ENCODE data around the gene ATF6.

ATF6 gene

DNA sequence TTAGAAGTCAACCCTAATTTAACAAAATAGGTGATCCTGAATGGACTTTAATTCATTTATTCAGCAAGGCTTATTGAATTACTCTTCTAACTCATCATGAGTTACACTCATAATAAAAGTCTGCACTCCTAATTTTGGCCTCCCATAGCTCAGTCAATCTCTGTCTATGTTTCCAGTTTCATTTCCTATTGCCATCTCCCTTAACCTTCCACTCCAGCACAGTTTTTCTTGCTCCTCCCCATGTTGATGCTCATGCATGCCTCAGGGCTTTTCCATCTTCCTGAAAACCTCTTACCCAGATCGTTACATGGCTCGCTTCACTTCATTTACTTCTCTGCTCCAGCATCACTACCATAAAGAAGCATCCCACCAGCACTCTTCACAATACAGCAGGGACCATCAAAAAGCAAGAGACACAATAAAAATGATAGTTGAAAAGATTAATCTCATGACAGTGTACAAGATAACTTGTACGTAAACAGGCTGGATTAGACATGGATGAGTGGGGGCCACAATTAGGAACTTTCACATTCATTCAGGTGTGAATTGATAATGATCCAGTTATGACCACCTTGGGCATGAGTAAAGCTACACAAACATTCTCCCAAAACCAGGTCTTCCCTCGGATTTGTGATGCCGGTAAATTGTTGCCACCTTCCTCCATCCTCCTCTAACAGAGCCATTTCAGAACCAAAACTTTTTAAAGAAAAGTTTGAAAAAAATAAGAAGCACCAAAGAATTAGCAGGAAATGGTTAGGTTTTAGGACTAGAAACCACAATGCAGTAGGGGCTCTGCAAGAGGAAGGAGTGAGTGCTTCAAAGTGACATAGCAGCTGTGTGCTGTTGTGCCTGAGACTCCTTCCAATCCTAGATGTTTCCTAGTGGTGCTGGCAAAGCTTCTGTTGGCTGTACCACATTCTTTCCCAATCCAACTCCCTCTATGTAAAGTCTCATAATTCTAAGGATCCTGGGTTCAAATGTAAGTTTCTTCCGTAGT, 167.8 kb downstream of the ATF6 start:
- DNase-seq (ENCODE audit: extremely low read depth in 1 of 2, low read depth in 1 of 2): no peak

DNA sequence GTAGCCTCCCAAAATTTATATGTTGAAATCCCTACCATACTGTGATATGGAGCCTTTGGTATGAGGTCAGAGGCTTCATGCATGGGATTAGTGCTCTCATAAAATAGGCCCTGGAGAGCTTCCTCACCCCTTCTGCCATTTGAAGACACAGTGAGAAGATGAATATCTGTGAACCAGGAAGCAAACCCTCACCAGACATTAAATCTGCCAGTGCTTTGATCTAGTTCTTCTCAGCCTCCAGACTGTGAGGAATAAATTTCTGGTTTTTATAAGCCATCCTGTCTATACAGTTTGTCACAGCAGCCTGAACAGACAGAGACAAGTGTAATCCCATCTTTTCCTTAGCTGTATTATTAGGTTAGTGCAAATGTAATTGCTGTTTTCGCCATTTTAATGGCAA, 169.1 kb downstream of the ATF6 start:
- DNase-seq (ENCODE audit: extremely low read depth in 1 of 2, low read depth in 1 of 2): no peak

DNA sequence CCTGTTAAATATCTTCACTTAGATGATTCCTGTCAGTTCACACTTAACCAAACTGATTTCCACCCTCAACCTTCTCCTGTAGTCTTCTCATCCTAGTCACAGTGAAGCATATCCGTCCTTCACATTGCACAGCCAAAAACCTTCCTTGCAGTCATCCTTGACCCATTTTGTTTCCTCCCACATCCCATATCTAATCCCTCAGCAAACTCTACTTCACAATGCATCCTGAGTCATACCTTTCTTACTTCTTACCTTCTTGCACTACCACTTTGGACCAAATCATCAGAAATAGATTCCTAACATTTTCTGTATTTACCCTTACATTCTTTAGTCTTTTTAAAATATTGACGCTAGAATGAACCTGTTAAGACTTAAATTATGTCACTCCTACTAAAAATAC, 170.7 kb downstream of the ATF6 start:
- no peak for DNase-seq (ENCODE audit: extremely low read depth in 1 of 2, low read depth in 1 of 2)

DNA sequence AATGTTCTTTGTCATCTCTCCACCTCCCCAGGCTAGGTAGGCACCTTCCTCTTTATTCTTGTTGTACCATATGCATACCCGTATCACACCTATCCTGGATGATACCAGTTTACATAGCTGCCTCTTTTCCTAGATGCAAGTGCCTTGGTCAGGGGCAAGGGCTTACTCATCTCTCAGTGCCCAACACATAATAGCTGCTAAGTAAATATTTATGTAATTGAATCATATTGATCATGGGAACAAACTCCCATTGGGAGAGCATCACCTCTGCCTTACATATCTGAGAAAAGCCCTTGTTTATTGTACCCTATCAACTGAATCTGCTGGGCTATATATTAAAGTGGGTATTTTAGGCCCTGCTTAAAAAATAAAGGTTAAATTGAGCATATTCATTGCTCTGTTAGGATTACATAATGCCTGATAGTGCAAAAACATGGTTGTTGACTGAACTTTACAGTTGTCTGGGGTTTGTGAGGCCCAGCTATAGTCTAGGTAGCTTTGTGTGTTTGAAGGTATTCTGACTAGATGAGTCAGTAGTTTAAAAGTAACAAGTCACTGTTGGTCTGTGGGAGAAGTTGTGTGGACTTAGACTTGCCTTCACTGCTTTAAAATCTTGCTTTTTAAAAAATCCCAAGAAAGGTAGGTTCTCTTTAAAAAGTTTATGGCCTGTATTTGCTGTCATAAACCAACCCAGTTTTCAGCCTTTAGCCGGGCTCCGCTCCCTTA, 174.9 kb downstream of the ATF6 start:
- no peak for DNase-seq (ENCODE audit: extremely low read depth in 1 of 2, low read depth in 1 of 2)

DNA sequence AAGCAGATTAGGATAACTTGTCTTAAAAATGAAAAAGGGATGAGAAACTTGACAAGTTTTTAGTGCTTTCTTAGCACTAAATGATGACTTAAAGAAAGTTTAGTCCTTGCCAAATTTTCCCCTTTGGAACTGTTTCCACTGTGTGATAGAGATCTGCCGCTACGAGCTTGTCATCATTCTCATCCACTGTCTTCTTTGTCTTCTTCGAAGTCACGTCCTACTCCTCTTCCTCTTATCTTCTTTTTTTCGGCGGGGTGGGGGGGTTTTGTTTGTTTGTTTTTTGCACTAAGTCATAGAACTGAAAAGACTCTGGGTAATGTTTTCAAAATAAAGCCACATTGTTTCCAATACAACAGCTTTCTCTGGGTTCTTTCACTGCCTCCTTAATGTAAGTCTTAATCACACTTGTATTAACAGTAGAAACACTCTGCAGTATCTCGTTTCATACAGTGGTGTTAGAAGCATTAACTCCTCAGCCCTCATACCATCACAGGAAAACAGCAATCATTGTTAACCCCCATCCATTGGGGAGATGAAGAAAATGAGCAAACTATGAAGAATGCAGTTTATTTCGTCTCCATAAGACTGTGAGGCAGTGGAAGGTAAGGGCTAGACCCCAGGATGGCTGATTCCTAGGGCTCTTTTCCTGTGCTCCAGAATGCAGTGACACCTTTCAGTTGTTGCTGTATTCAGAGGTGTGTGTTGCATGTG, 175.8 kb downstream of the ATF6 start:
- no peak for DNase-seq (ENCODE audit: extremely low read depth in 1 of 2, low read depth in 1 of 2)

DNA sequence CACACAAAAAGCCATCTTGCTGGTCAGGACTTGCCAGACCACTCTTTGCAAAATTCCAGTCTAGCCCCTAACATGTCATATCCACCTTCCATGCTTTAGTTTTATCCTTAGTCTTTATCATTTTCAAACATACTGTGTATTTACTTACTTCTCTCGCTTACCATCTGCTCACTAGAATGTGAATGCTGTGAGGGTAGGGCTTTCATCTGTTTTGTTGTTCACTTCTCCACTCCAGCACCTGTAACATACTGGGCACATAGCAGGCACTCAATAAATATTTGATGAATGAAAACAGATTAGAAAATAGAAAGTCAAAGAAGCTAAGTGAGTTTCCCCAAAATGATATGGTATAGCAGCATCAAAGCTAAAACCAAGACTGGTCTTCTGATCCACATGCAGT, 177.6 kb downstream of the ATF6 start:
- no peak for DNase-seq (ENCODE audit: extremely low read depth in 1 of 2, low read depth in 1 of 2)

DNA sequence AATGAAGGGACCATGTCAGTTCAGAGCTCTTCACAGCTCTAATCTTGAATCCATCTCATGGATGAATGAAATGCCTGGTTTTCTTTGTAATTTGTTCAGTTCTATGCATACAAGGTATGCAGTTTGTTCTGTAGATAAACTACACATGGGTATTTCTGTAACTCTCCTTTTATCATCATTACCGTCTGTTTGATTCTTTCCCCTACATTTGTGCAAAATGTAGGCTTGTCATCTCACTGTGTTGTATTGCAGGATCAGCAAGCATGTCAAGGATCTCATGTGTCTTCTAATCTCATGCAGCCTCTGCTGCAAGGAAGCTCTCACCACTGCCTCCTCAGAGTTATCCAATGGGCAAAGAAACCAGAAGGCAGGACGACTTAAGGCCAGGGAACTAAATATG, 178.3 kb downstream of the ATF6 start:
- DNase-seq (ENCODE audit: extremely low read depth in 1 of 2, low read depth in 1 of 2): no peak

DNA sequence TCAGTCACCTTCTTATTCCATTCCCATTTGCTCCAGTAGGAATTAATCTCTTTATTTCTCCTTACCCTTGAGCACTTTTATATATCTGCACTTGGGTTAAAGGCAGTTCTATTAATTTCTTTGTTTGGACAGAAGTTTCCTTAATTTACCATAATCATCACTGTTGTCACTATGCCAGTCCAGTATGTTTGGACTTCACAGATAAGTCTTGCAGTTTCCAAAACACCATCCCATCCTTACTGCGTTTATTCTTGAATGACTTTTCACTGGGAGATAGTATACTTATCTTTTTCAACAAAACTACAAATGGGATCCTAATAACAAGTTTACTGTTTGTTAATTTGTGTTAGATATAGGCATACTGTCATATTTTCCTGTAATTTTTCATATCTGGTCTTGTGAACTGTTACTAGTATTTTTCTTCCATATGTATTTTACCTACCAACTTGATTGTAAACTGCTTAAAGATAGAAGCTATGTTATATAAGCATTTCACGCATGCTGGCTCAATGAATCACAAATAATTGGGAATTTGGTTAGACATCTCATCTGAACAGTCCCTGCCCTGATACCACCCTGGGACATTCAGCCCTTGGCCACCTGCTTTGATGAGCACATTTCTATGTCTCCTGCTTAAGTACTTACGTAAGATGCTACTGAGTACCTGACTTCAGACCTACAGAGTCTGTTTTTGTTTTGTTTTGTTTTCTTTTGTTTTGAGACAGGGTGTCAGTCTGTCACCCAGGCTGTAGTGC, 179.4 kb downstream of the ATF6 start:
- DNase-seq (ENCODE audit: extremely low read depth in 1 of 2, low read depth in 1 of 2): no peak

DNA sequence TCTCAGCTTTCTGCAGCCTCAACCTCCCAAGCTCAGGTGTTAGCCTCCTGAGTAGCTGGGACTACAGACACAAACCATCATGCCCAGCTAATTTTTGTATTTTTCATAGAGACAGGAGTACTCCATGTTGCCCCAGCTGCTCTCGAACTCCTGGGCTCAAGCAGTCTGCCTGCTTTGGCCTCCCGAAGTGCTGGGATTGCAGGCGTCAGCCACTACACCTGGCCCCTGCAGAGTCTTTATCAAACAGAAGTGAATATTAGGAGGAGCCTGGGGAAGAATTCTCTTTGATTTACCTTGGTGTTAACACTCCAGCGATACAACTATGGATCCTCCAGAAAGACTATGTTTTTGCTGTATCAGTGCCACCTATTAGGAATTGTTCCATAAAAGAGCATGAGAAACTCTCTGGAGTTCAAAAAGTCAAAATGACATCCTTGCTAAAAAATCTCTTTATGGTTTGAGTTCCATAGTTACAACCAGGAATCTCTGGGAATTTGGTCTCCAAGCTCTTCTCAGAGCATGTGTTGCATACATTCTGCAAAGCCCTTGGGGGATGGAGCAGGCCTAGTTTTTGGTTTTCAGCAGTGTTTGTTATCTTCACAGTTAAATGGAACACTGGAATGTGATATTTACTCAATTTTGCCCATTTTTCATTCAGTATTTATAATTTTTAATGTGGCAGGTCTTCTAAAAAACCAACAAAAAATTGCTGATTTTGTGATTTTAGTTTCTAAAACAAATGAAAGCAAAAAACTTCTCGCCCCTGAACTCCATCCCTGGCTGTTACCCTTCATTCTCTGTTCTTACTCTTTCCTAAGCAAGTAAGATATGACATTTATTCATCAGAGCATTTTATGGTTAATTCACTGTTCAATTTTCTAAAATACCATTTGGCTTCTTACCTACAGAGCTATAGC, 180.2 kb downstream of the ATF6 start:
- DNase-seq (ENCODE audit: extremely low read depth in 1 of 2, low read depth in 1 of 2): no peak

DNA sequence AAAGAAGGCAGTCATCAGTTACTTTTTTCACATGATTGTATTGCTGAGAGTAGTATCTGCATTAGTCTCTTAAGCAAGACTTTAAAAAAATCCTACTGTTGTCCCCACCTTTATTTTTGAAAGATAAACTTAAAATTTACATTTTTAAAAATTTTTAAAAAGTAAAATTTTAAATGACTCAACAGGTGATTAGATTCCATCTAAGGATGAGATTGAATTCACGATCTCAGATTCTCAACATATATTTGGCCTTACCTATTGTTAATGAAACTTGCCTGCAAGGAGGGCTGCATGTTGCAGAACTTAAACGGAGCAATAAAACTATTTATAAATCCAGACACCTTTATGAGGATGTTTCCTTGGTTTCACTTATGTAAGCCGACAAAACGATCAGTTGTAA, 182.3 kb downstream of the ATF6 start:
- DNase-seq (ENCODE audit: extremely low read depth in 1 of 2, low read depth in 1 of 2): no peak

DNA sequence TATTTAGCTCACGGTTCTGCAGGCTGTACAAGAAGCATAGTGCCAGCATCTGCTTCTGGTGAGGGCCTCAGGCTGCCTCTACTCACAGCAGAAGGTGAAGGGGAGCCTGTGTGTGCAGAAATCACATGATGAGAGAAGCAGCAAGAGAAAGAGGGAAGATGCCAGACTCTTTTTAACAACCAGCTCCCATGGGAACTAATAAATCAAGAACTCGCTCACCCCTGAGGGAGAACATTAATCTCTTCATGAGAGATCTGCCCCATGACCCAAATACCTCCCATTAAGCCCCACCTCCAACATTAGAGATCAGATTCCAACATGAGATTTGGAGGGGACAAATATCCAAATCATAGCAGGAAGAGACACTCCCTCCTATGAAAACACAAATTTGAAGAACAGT, 183.4 kb downstream of the ATF6 start:
- DNase-seq (ENCODE audit: extremely low read depth in 1 of 2, low read depth in 1 of 2): no peak

DNA sequence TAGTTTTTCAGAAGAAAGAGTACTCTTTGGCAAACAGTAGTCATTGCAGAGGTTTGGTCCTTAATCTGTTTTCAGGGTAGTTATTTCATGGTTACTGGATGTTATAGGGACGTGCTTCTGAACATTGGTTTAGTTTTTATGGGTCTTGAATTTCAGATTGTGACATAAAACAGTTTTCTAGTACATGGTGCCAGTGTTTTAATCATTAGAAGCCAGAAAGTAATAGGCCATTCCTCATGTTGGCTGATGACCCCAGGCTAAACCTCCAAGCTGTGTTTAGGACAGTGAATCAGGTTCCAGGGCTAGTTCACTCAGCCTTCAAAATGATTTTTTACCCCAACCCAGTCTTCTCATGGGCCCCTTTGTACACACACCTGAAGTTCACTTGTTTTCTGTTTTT, 184.3 kb downstream of the ATF6 start:
- no peak for DNase-seq (ENCODE audit: extremely low read depth in 1 of 2, low read depth in 1 of 2)

DNA sequence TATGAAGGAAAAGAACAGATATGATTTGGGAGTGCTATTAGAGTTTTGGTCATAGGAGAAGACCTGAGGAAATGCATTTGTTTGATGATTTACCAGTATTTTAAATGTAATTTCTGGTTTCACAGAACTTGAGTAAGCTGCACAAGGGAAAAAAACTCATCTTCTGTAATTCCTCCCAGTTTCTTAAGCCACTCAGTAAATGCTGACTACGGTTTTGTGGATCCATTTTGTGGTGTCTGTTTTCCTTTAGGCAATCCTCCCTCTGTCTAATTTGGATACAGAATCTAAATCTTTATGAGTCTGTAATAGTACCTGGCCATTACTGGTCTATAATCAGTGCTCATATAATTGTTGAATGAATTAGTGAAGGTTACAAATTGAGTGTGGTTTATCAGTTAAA, 185.5 kb downstream of the ATF6 start:
- DNase-seq (ENCODE audit: extremely low read depth in 1 of 2, low read depth in 1 of 2): no peak

DNA sequence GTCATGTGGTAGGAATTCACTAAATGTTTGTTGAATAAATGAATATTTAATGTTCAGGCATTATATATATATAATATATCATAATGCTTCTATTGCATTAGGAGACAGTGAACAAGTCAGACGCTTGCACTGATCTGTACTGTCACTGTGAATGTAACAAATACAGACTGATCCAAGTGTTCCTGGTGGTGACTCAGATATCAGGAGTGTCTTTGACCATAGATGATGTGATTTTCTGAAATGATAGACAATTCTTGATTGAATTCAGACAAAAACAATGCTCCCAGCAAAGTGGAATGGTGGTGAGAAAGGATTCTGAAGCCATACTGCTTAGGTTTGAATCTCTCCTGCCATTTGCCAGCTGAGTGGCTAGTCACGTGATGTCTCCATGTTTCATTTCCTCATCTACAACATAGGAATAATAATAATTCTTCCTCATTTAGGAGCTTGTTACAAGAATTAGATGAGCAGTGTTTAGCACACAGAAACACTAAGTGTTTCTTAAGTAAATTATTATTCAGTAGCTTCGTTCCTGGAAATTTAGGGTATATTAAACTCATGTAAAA, 186.6 kb downstream of the ATF6 start:
- DNase-seq (ENCODE audit: extremely low read depth in 1 of 2, low read depth in 1 of 2): no peak

DNA sequence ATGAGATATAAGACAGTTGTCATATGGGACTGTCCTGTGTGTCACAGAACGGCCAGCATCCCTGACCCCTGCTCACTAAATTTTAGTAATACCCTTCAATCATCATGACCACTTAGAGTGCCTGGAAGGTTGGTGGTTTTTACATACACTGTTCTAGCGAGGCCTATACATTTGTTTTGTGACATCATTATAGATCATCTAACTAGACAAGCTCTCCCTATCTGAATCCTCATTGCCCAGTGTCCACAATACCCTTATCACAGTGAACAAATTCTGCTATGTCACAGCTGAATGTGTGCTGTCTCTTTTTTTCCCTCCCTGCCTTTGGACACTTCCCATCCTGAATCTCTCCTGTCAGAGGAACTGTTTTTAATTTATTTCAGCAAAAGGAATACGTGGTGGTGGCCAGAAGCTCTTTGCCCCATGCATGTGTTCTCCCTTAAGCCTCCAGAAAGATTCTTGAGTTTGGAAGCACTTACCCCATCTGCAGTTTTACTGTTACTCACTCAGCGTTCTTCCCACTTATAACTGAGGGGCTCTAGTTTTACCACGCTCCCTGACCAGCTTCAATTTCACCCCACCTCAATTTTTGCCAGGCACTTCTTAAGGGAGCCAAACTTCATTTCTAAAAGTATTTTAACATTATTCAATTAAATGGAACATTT, 187.3 kb downstream of the ATF6 start:
- DNase-seq (ENCODE audit: extremely low read depth in 1 of 2, low read depth in 1 of 2): no peak

DNA sequence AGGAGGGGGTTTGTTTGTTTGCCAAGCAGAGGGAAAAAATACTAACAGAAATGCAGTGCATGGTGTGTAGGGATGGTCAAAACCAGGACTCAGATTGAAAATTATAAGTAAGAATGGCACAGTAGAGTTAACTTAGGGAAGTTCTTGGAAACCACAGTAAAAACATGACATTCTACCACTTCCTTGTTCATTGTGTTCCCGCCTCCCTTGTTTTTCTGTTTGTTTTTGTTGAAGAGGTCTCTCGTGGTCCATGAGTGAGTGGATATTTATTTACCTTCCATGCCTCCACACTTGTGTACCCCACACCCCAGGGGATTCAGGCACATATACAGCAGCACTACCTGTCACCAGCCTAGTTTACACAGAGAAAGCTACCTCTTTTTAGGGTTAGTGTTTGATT, 187.9 kb downstream of the ATF6 start:
- DNase-seq (ENCODE audit: extremely low read depth in 1 of 2, low read depth in 1 of 2): no peak

DNA sequence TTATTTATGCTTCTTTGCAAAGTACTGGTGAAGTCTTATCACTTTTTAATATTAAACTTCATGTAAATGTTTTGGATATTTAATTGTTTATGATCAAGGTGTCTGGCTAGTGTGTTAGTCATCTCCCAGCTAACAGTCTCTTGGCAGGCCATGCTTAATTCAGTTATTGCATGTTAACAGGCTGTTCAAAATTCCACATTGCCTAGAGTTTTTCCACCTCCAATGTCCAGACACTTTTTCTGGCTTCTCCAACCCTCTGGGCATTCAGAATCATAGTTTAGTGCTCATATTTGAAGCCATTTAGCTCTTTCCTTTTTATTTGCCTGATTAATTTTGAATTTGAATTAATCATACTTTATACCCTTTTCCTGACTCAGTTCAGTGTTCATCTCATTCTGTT, 188.3 kb downstream of the ATF6 start:
- no peak for DNase-seq (ENCODE audit: extremely low read depth in 1 of 2, low read depth in 1 of 2)

DNA sequence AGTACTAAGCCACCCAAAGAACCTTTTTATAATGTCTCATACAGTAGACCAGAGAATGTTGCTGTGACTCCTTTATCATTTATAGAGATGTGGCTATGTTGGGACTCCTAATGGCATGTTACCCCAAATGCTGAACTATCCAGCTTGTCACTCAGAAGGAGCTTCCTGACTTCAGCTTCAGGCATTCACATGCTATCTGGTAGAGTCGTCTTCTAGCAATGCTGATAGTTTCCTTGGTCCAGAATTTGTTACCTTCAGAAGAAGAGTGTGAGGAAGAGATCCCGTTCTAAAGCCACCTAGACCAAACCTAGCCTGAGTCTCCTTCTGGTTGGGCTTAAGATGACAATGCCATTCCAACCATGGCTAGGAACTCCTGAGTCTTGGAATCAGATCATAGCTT, 189.5 kb downstream of the ATF6 start:
- DNase-seq (ENCODE audit: extremely low read depth in 1 of 2, low read depth in 1 of 2): no peak

DNA sequence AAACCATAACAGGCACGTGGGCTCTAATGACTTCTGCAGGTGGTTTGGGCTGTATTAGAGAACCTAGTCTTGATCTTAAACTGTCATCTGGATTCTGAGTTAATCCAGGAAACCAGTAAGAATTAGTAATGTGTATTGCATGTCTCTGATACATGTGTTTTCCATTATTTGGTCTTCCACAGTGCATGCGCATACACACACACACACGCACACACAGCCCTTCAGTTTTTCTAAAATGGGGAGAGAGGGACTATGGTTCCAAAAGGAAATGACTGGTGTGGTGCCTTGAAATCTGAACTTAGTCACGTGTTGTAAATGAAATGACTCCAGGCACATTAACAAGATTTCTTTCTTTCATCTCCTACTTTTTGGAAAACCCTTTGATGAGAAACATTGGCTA, 190.0 kb downstream of the ATF6 start:
- DNase-seq (ENCODE audit: extremely low read depth in 1 of 2, low read depth in 1 of 2): no peak
